ENCODE data around the gene KLHL42.

Gene KLHL42

GRCh38 chr12:27781680-27782079 is 1.6 kb downstream of the KLHL42 start:
- Histone ChIP-seq H3K4me3 (ENCODE audit: low read length in 2 of 2) (peak overlapping the region; percentile 94 to 98), H3K9me3 (ENCODE audit: control insufficient read depth in 2 of 2, low read length in 2 of 2) (no peaks in the 10 kb centered on the region), H3K36me3 (ENCODE audit: control insufficient read depth in 2 of 2, insufficient read depth in 2 of 2, low read length in 2 of 2) (no peaks in the 10 kb centered on the region), H3K27me3 (ENCODE audit: control insufficient read depth in 1 of 2, insufficient read depth in 2 of 2, low read length in 2 of 2) (no peaks in the 10 kb centered on the region), H3K27ac (ENCODE audit: low read length) (peak overlapping the region; percentile 58), H3K4me1 (ENCODE audit: control insufficient read depth, insufficient read depth, low read length) (peaks cover 24% of the 10 kb centered on the region), H3K9ac (ENCODE audit: low read length in 2 of 2) (peak overlapping the region; percentile 21 to 98)

- Histone ChIP-seq H3K27me3 (ENCODE audit: control insufficient read depth in 1 of 2, insufficient read depth in 2 of 2, low read length in 2 of 2) (no peaks in the 10 kb centered on the region), H3K4me1 (ENCODE audit: control insufficient read depth, insufficient read depth, low read length) (peaks cover 30% of the 10 kb centered on the region), H3K4me3 (ENCODE audit: low read length in 2 of 2) (peak overlapping the region; percentile 54 to 94), H3K27ac (ENCODE audit: low read length) (no peak overlapping the region), H3K9me3 (ENCODE audit: control insufficient read depth in 2 of 2, low read length in 2 of 2) (no peaks in the 10 kb centered on the region), H3K9ac (ENCODE audit: low read length in 2 of 2) (no peak overlapping the region), H3K36me3 (ENCODE audit: control insufficient read depth in 2 of 2, insufficient read depth in 2 of 2, low read length in 2 of 2) (no peaks in the 10 kb centered on the region)
Measured at GRCh38 chr12:27782481-27782880, 2.4 kb downstream of the KLHL42 start.

GRCh38 chr12:27785882-27786570 is 6.0 kb downstream of the KLHL42 start:
- Histone ChIP-seq H3K27ac (ENCODE audit: low read length) (no peak overlapping the region), H3K4me1 (ENCODE audit: control insufficient read depth, insufficient read depth, low read length) (peaks cover 30% of the 10 kb centered on the region), H3K9ac (ENCODE audit: low read length in 2 of 2) (no peak overlapping the region), H3K36me3 (ENCODE audit: control insufficient read depth in 2 of 2, insufficient read depth in 2 of 2, low read length in 2 of 2) (peaks cover 0 to 4% of the 10 kb centered on the region in 2 donors), H3K4me3 (ENCODE audit: low read length in 2 of 2) (no peak overlapping the region), H3K27me3 (ENCODE audit: control insufficient read depth in 1 of 2, insufficient read depth in 2 of 2, low read length in 2 of 2) (no peaks in the 10 kb centered on the region), H3K9me3 (ENCODE audit: control insufficient read depth in 2 of 2, low read length in 2 of 2) (no peaks in the 10 kb centered on the region)

GRCh38 chr12:27787559-27787958 is 7.5 kb downstream of the KLHL42 start:
- Histone ChIP-seq H3K9ac (ENCODE audit: low read length in 2 of 2) (no peak overlapping the region), H3K9me3 (ENCODE audit: control insufficient read depth in 2 of 2, low read length in 2 of 2) (no peaks in the 10 kb centered on the region), H3K27ac (ENCODE audit: low read length) (peak overlapping the region; percentile 37), H3K4me1 (ENCODE audit: control insufficient read depth, insufficient read depth, low read length) (peaks cover 23% of the 10 kb centered on the region), H3K4me3 (ENCODE audit: low read length in 2 of 2) (peak overlapping the region; percentile 13 to 35), H3K36me3 (ENCODE audit: control insufficient read depth in 2 of 2, insufficient read depth in 2 of 2, low read length in 2 of 2) (peaks cover 9 to 15% of the 10 kb centered on the region in 2 donors), H3K27me3 (ENCODE audit: control insufficient read depth in 1 of 2, insufficient read depth in 2 of 2, low read length in 2 of 2) (no peaks in the 10 kb centered on the region)

- Histone ChIP-seq H3K9me3 (ENCODE audit: control insufficient read depth in 2 of 2, low read length in 2 of 2) (no peaks in the 10 kb centered on the region), H3K27me3 (ENCODE audit: control insufficient read depth in 1 of 2, insufficient read depth in 2 of 2, low read length in 2 of 2) (no peaks in the 10 kb centered on the region), H3K27ac (ENCODE audit: low read length) (no peak overlapping the region), H3K4me1 (ENCODE audit: control insufficient read depth, insufficient read depth, low read length) (peaks cover 20% of the 10 kb centered on the region), H3K9ac (ENCODE audit: low read length in 2 of 2) (no peak overlapping the region), H3K4me3 (ENCODE audit: low read length in 2 of 2) (no peak overlapping the region), H3K36me3 (ENCODE audit: control insufficient read depth in 2 of 2, insufficient read depth in 2 of 2, low read length in 2 of 2) (peaks cover 25 to 29% of the 10 kb centered on the region in 2 donors)
Measured at GRCh38 chr12:27790179-27790578, 10.1 kb downstream of the KLHL42 start.

GRCh38 chr12:27794818-27795584 is 15.0 kb downstream of the KLHL42 start:
- Histone ChIP-seq H3K27ac (ENCODE audit: low read length) (no peak overlapping the region), H3K4me3 (ENCODE audit: low read length in 2 of 2) (no peak overlapping the region), H3K4me1 (ENCODE audit: control insufficient read depth, insufficient read depth, low read length) (peaks cover 5% of the 10 kb centered on the region), H3K9me3 (ENCODE audit: control insufficient read depth in 2 of 2, low read length in 2 of 2) (no peaks in the 10 kb centered on the region), H3K27me3 (ENCODE audit: control insufficient read depth in 1 of 2, insufficient read depth in 2 of 2, low read length in 2 of 2) (no peaks in the 10 kb centered on the region), H3K36me3 (ENCODE audit: control insufficient read depth in 2 of 2, insufficient read depth in 2 of 2, low read length in 2 of 2) (peaks cover 47 to 53% of the 10 kb centered on the region in 2 donors), H3K9ac (ENCODE audit: low read length in 2 of 2) (no peak overlapping the region)

- Histone ChIP-seq H3K9ac (ENCODE audit: low read length in 2 of 2) (no peak overlapping the region), H3K9me3 (ENCODE audit: control insufficient read depth in 2 of 2, low read length in 2 of 2) (no peaks in the 10 kb centered on the region), H3K36me3 (ENCODE audit: control insufficient read depth in 2 of 2, insufficient read depth in 2 of 2, low read length in 2 of 2) (peaks cover 44 to 55% of the 10 kb centered on the region in 2 donors), H3K4me3 (ENCODE audit: low read length in 2 of 2) (no peak overlapping the region), H3K4me1 (ENCODE audit: control insufficient read depth, insufficient read depth, low read length) (peaks cover 2% of the 10 kb centered on the region), H3K27me3 (ENCODE audit: control insufficient read depth in 1 of 2, insufficient read depth in 2 of 2, low read length in 2 of 2) (no peaks in the 10 kb centered on the region), H3K27ac (ENCODE audit: low read length) (no peak overlapping the region)
Measured at GRCh38 chr12:27796128-27796527, 16.1 kb downstream of the KLHL42 start.

- no peaks in the 10 kb centered on the region for H3K9me3 ChIP-seq (ENCODE audit: control insufficient read depth in 2 of 2, low read length in 2 of 2)
- H3K4me1 ChIP-seq (ENCODE audit: control insufficient read depth, insufficient read depth, low read length): peaks cover 2% of the 10 kb centered on the region
- no peak overlapping the region for H3K27ac ChIP-seq (ENCODE audit: low read length)
- peaks cover 39 to 50% of the 10 kb centered on the region in 2 donors for H3K36me3 ChIP-seq (ENCODE audit: control insufficient read depth in 2 of 2, insufficient read depth in 2 of 2, low read length in 2 of 2)
- H3K27me3 ChIP-seq (ENCODE audit: control insufficient read depth in 1 of 2, insufficient read depth in 2 of 2, low read length in 2 of 2): no peaks in the 10 kb centered on the region
- H3K9ac ChIP-seq (ENCODE audit: low read length in 2 of 2): no peak overlapping the region
- H3K4me3 ChIP-seq (ENCODE audit: low read length in 2 of 2): no peak overlapping the region
Measured at GRCh38 chr12:27797301-27798025, 17.4 kb downstream of the KLHL42 start.

- H3K27ac ChIP-seq (ENCODE audit: low read length): no peak overlapping the region
- H3K27me3 ChIP-seq (ENCODE audit: control insufficient read depth in 1 of 2, insufficient read depth in 2 of 2, low read length in 2 of 2): no peaks in the 10 kb centered on the region
- no peaks in the 10 kb centered on the region for H3K9me3 ChIP-seq (ENCODE audit: control insufficient read depth in 2 of 2, low read length in 2 of 2)
- no peak overlapping the region for H3K4me3 ChIP-seq (ENCODE audit: low read length in 2 of 2)
- no peak overlapping the region for H3K9ac ChIP-seq (ENCODE audit: low read length in 2 of 2)
- peaks cover 7% of the 10 kb centered on the region for H3K4me1 ChIP-seq (ENCODE audit: control insufficient read depth, insufficient read depth, low read length)
- H3K36me3 ChIP-seq (ENCODE audit: control insufficient read depth in 2 of 2, insufficient read depth in 2 of 2, low read length in 2 of 2): peaks cover 26 to 34% of the 10 kb centered on the region in 2 donors
Measured at GRCh38 chr12:27800819-27801218, 20.8 kb downstream of the KLHL42 start.

GRCh38 chr12:27801630-27802029 is 21.6 kb downstream of the KLHL42 start:
- H3K36me3 ChIP-seq (ENCODE audit: control insufficient read depth in 2 of 2, insufficient read depth in 2 of 2, low read length in 2 of 2): peaks cover 23 to 33% of the 10 kb centered on the region in 2 donors
- peaks cover 8% of the 10 kb centered on the region for H3K4me1 ChIP-seq (ENCODE audit: control insufficient read depth, insufficient read depth, low read length)
- no peaks in the 10 kb centered on the region for H3K27me3 ChIP-seq (ENCODE audit: control insufficient read depth in 1 of 2, insufficient read depth in 2 of 2, low read length in 2 of 2)
- no peak overlapping the region for H3K9ac ChIP-seq (ENCODE audit: low read length in 2 of 2)
- H3K4me3 ChIP-seq (ENCODE audit: low read length in 2 of 2): no peak overlapping the region
- no peaks in the 10 kb centered on the region for H3K9me3 ChIP-seq (ENCODE audit: control insufficient read depth in 2 of 2, low read length in 2 of 2)
- no peak overlapping the region for H3K27ac ChIP-seq (ENCODE audit: low read length)
